Large intestine (tissue), 3 donors: Measurements from ENCODE around the gene STX8. TPM values are rescaled to one million over a fixed set of nuclear protein-coding genes. Genes with fewer than 3 reads are reported as not detected.

Source experiments
- DNase-seq, 2 donors: peaks; one replicate each; pipeline versions ENCODE4 v3.0.0 to v3.0.0-alpha.2; 2013
- H3K27ac ChIP-seq: one replicate; pipeline ENCODE4 v1.5.1; 2013; ENCODE audit warnings: low read length
- H3K27me3 ChIP-seq: 2 replicates; pipeline ENCODE4 v1.6.1; 2013; ENCODE audit warnings: low read length; ENCODE audit not compliant: control insufficient read depth, insufficient read depth
- H3K36me3 ChIP-seq: 2 replicates; pipeline ENCODE4 v1.6.1; 2013; ENCODE audit warnings: low read length; ENCODE audit not compliant: control insufficient read depth, insufficient read depth
- H3K4me1 ChIP-seq: one replicate; pipeline ENCODE4 v1.6.1; 2013; ENCODE audit warnings: low read length; ENCODE audit not compliant: control insufficient read depth, insufficient read depth
- H3K4me3 ChIP-seq: one replicate; pipeline ENCODE4 v1.5.1; 2013; ENCODE audit warnings: low read length
- H3K9me3 ChIP-seq: one replicate; pipeline ENCODE4 v1.6.1; 2013; ENCODE audit warnings: mild to moderate bottlenecking, low read depth, low read length, moderate library complexity; ENCODE audit not compliant: control insufficient read depth
- WGBS: methylation state at CpG from one replicate; pipeline ENCODE4 v1.1.5; 2013; ENCODE audit warnings: low lambda C conversion rate; ENCODE audit not compliant: insufficient coverage; 5-methylcytosine and 5-hydroxymethylcytosine counted together
- polyA plus RNA-seq: library from polyadenylated mRNA; unstranded; fragments of 120-200 nt; gene quantifications from one replicate; pipeline ENCODE4 v1.2.1, GENCODE V29; 2013

Gene STX8
- polyA plus RNA-seq, 1 donor: 53.6 TPM

- Histone ChIP-seq H3K27ac (peak overlapping the region; percentile 64), H3K36me3 (peaks cover 6% of the 10 kb centered on the region), H3K27me3 (no peaks in the 10 kb centered on the region), H3K4me3 (no peak overlapping the region), H3K9me3 (no peaks in the 10 kb centered on the region), H3K4me1 (peaks cover 28% of the 10 kb centered on the region)
- no CpG with 5 or more reads among the region's 21 CpGs for WGBS
- DNase-seq: peak in 1 of 2 donors; percentile 39
Measured at GRCh38 chr17:9244066-9245052, 331.3 kb downstream of the STX8 start.

- no CpG with 5 or more reads among the region's 8 CpGs for WGBS
- no peak overlapping the region for H3K4me3 ChIP-seq
- DNase-seq: no peak
- no peaks in the 10 kb centered on the region for H3K9me3 ChIP-seq
- peak overlapping the region; percentile 44 for H3K27ac ChIP-seq
- no peaks in the 10 kb centered on the region for H3K36me3 ChIP-seq
- H3K27me3 ChIP-seq: no peaks in the 10 kb centered on the region
- peaks cover 40% of the 10 kb centered on the region for H3K4me1 ChIP-seq
Measured at GRCh38 chr17:9242983-9243382, 332.6 kb downstream of the STX8 start.

GRCh38 chr17:9242497-9242881 is 333.1 kb downstream of the STX8 start:
- no CpG with 5 or more reads among the region's 16 CpGs for WGBS
- DNase-seq: no peak

GRCh38 chr17:9241774-9242496 is 333.7 kb downstream of the STX8 start:
- Histone ChIP-seq H3K36me3 (no peaks in the 10 kb centered on the region), H3K27me3 (no peaks in the 10 kb centered on the region), H3K27ac (peak overlapping the region; percentile 73), H3K4me3 (no peak overlapping the region), H3K9me3 (no peaks in the 10 kb centered on the region), H3K4me1 (peaks cover 47% of the 10 kb centered on the region)
- no peak for DNase-seq
- WGBS: no CpG with 5 or more reads among the region's 16 CpGs

More at GRCh38 chr17:9242497-9242881, 333.1 kb downstream of the STX8 start:
- no peaks in the 10 kb centered on the region for H3K27me3 ChIP-seq
- no peak overlapping the region for H3K4me3 ChIP-seq
- no peaks in the 10 kb centered on the region for H3K9me3 ChIP-seq
- H3K27ac ChIP-seq: no peak overlapping the region
- no peaks in the 10 kb centered on the region for H3K36me3 ChIP-seq
- peaks cover 45% of the 10 kb centered on the region for H3K4me1 ChIP-seq

DNA sequence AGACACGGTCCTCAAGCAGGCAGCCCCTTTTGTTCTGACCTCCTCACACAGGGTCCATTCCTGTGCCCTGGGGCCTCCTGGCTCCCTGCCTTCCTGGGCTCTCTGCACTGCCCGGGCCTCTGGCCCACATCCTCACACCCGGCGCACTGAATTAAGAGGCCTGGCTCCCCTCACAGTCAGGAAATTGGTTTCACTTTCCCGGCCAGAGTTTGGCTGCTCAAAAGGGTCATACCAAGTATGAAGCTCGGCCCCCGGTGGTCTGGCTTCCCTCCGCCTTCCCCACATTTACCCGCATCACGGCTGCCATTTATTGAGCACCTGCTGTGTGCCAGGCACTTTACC is 334.3 kb downstream of the STX8 start:
- Histone ChIP-seq H3K27me3 (no peaks in the 10 kb centered on the region), H3K36me3 (no peaks in the 10 kb centered on the region), H3K4me1 (peaks cover 47% of the 10 kb centered on the region), H3K9me3 (no peaks in the 10 kb centered on the region), H3K4me3 (no peak overlapping the region), H3K27ac (peak overlapping the region; percentile 73)
- peak; percentile 47 to 56 for DNase-seq
- WGBS: no CpG with 5 or more reads among the region's 10 CpGs

DNA sequence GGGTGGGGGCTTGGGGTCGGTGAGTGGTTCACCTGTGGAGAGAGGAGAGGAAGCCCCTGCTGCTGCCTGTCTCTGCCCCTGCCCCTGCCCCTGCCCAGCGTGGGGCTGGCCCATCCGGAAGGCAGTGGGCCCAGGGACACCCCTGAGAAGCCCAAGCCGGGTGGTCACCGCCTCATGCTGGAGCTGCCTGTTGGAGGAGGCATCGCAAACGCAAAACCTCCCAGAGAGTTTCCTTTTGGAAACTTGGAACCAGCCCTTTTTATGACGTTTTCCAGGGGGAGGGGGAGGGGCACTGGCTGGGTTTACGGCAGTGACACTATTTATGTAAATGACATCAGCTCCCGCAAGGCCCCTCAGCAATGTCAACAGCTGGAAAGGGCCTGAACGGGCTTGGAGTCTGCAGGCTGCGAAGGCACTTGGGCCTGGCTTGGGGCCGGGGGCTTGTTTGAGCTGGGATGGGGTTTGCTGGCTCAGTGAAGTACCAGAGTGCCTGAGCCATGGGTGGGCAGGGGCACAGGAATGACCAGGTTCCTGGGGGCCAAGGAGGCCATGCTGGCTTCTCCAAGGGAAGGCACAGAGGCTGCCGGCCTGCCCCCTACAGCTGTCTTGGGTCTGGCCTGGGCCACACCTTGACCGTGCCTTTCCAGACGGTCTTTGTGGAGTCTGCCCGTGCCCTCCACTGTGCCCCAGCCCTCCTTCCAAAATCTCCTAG is 334.8 kb downstream of the STX8 start:
- peak overlapping the region; percentile 32 for H3K4me3 ChIP-seq
- DNase-seq: peak; percentile 86 to 91
- H3K27ac ChIP-seq: peak overlapping the region; percentile 85
- H3K9me3 ChIP-seq: no peaks in the 10 kb centered on the region
- H3K4me1 ChIP-seq: peaks cover 47% of the 10 kb centered on the region
- WGBS: no CpG with 5 or more reads among the region's 17 CpGs
- no peaks in the 10 kb centered on the region for H3K36me3 ChIP-seq
- no peaks in the 10 kb centered on the region for H3K27me3 ChIP-seq

- peak overlapping the region; percentile 42 for H3K4me3 ChIP-seq
- WGBS: no CpG with 5 or more reads among the region's 84 CpGs
- DNase-seq: peak; percentile 73 to 86
- H3K9me3 ChIP-seq: no peaks in the 10 kb centered on the region
- H3K27me3 ChIP-seq: no peaks in the 10 kb centered on the region
- peak overlapping the region; percentile 85 for H3K27ac ChIP-seq
- H3K4me1 ChIP-seq: peaks cover 47% of the 10 kb centered on the region
- H3K36me3 ChIP-seq: no peaks in the 10 kb centered on the region
Measured at GRCh38 chr17:9239793-9240658, 335.6 kb downstream of the STX8 start.

- DNase-seq: no peak
- no CpG with 5 or more reads among the region's 27 CpGs for WGBS
- Histone ChIP-seq H3K27me3 (no peaks in the 10 kb centered on the region), H3K4me1 (peaks cover 50% of the 10 kb centered on the region), H3K4me3 (peak overlapping the region; percentile 42), H3K9me3 (no peaks in the 10 kb centered on the region), H3K27ac (peak overlapping the region; percentile 73), H3K36me3 (no peaks in the 10 kb centered on the region)
Measured at GRCh38 chr17:9239246-9239792, 336.3 kb downstream of the STX8 start.

- peaks cover 56% of the 10 kb centered on the region for H3K4me1 ChIP-seq
- WGBS: no CpG with 5 or more reads among the region's 12 CpGs
- DNase-seq: no peak
- no peak overlapping the region for H3K4me3 ChIP-seq
- H3K27ac ChIP-seq: no peak overlapping the region
- no peaks in the 10 kb centered on the region for H3K9me3 ChIP-seq
- H3K36me3 ChIP-seq: no peaks in the 10 kb centered on the region
- no peaks in the 10 kb centered on the region for H3K27me3 ChIP-seq
Measured at GRCh38 chr17:9238340-9239245, 337.0 kb downstream of the STX8 start.
